ENCODE measurements around the gene USP48. TPM values are rescaled to one million over a fixed set of nuclear protein-coding genes. Genes with fewer than 3 reads are reported as not detected.

Gene USP48
- total RNA-seq, 1 experiment from 2014 or later: 84.8 TPM

DNA sequence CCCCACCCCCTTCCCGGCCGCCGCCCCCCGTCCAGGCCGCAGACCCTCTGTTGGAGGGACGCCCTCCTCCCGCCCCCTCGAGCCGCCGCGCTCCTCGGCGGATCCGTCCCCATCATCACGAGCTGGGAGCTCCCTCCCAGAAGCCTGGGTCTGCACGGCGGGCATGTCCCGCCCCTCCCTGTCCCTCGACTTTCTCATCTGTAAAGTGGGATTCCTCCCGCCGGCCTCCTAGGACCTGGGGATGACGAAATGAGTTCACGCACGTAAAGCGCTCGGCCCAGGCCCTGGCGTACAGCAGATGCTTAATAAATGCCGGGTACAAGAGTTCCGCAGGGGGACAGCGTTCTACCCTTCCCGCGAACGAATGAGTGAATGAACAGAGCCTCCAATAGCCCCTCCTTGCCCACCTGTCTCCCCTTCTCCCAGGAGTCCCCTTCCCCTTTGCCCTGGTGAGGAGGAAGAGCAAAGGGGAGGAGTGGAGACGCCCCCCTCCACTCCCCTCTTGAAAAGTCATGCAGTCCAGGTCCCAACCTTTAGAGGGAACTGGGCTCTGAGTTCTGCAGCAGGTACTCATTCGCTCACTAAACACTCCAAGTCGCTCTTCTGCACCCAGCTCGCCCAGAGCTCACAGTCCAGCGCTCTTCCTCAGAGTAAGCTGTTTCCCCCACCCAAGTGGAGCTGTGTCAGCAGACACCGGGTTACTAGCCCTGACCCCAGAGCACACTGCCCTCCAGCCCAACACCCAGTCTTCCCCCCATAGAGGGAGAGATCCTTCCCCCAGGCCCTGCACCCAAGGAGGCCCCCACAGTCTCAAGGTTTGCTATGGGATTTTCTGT is 130.6 kb downstream of the USP48 start:
- H3K23me2 ChIP-seq (ENCODE audit: insufficient read length, low read depth, low read length, poor library complexity, severe bottlenecking): peaks cover 11% of the 10 kb centered on the region
- no peak overlapping the region for H2AFZ ChIP-seq (ENCODE audit: low read length)
- H3K79me2 ChIP-seq (ENCODE audit: insufficient read depth, low read length): no peaks in the 10 kb centered on the region
- no peak overlapping the region; a peak in 1 of 7 replicates for H3K27ac Mint-ChIP-seq
- no CpG with 5 or more reads among the region's 39 CpGs for WGBS (ENCODE audit: extremely low coverage, insufficient read length, low lambda C conversion rate)
- H2AK5ac ChIP-seq (ENCODE audit: insufficient read length, low read length): no peak overlapping the region
- peaks cover 24% of the 10 kb centered on the region for H3K27me3 Mint-ChIP-seq (ENCODE audit: low read depth)
- TF ChIP-seq, protein P1, sequence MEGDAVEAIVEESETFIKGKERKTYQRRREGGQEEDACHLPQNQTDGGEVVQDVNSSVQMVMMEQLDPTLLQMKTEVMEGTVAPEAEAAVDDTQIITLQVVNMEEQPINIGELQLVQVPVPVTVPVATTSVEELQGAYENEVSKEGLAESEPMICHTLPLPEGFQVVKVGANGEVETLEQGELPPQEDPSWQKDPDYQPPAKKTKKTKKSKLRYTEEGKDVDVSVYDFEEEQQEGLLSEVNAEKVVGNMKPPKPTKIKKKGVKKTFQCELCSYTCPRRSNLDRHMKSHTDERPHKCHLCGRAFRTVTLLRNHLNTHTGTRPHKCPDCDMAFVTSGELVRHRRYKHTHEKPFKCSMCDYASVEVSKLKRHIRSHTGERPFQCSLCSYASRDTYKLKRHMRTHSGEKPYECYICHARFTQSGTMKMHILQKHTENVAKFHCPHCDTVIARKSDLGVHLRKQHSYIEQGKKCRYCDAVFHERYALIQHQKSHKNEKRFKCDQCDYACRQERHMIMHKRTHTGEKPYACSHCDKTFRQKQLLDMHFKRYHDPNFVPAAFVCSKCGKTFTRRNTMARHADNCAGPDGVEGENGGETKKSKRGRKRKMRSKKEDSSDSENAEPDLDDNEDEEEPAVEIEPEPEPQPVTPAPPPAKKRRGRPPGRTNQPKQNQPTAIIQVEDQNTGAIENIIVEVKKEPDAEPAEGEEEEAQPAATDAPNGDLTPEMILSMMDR (conservative IDR thresholded peaks at IDR 0.05): no peak
- no peaks in the 10 kb centered on the region for H3K79me1 ChIP-seq (ENCODE audit: insufficient read depth, low read depth, low read length, poor library complexity, severe bottlenecking)
- no peak overlapping the region; the same call in 1 of the 2 replicates for H3K14ac ChIP-seq (ENCODE audit: insufficient read depth, low read length)
- no peaks in the 10 kb centered on the region for H3K36me3 Mint-ChIP-seq (ENCODE audit: insufficient read depth in 1 of 3, low read depth in 3 of 3)
- no peak overlapping the region for H2BK20ac ChIP-seq (ENCODE audit: low read depth, low read length, poor library complexity, severe bottlenecking)
- H3K18ac ChIP-seq (ENCODE audit: insufficient read length, low read depth, low read length): no peak overlapping the region
- no peak overlapping the region for H4K8ac ChIP-seq (replicated peaks; ENCODE audit: insufficient read length, low read depth, low read length)
- H3K9me3 ChIP-seq (ENCODE audit: control insufficient read depth, low read depth, low read length): no peaks in the 10 kb centered on the region
- H2BK5ac ChIP-seq (ENCODE audit: insufficient read length, low read length): no peak overlapping the region
- H3T11ph ChIP-seq (ENCODE audit: low read length): no peak overlapping the region
- no peak overlapping the region for H3K9ac ChIP-seq (ENCODE audit: extremely low read depth, insufficient read length, low read length)
- peak overlapping the region; percentile 66 to 74 for H3K4me3 Mint-ChIP-seq
- H4K20me1 ChIP-seq (ENCODE audit: control insufficient read depth, insufficient read depth, insufficient read length): peaks cover 3% of the 10 kb centered on the region
- H4K5ac ChIP-seq (ENCODE audit: insufficient read length, low read depth, low read length): no peak overlapping the region
- H3K23ac ChIP-seq (ENCODE audit: insufficient read length, low read depth, low read length): no peak overlapping the region
- H2BK120ac ChIP-seq (ENCODE audit: low read depth, low read length, poor library complexity, severe bottlenecking): no peak overlapping the region
- H2BK15ac ChIP-seq (ENCODE audit: low read depth, low read length): no peak overlapping the region
- no peak overlapping the region for H3K56ac ChIP-seq (ENCODE audit: insufficient read length, low read depth, low read length)
- no peak overlapping the region for H2BK12ac ChIP-seq (ENCODE audit: insufficient read length, low read depth, low read length)
- no peak overlapping the region for H3K4ac ChIP-seq (ENCODE audit: low read depth, low read length)
- peak overlapping the region; percentile 42 for H3K4me2 ChIP-seq (ENCODE audit: insufficient read depth, insufficient read length, low read length)
- no peaks in the 10 kb centered on the region for H3K27me3 ChIP-seq (ENCODE audit: insufficient read depth, low read length)
- H3K9me3 Mint-ChIP-seq: no peaks in the 10 kb centered on the region; a peak in 2 of 5 replicates
- no peak for DNase-seq
- H4K91ac ChIP-seq (ENCODE audit: insufficient read length, low read depth, low read length): no peak overlapping the region
- H3K4me1 Mint-ChIP-seq: peaks cover 14 to 34% of the 10 kb centered on the region in 2 experiments
- no peak overlapping the region for H3K27ac ChIP-seq (ENCODE audit: insufficient read length, low read depth, low read length)
- no peaks in the 10 kb centered on the region; the same call in 1 of the 2 replicates for H3K4me1 ChIP-seq (ENCODE audit: insufficient read depth, low read length)
